HUES6 (cell line): ENCODE data around the gene UBE3A.
"Not testable (repeated sequence)": the region's sequence is repeated elsewhere in the genome, so short reads cannot be mapped to it uniquely, and the experiment has no call there.

Experiments
- H3K27ac ChIP-seq: 2 replicates; pipeline ENCODE4 v1.7.0; 2013; ENCODE audit warnings: low read depth, mild to moderate bottlenecking, low read length, inconsistent platforms
- H3K27me3 ChIP-seq: 2 replicates; pipeline ENCODE4 v1.6.1; 2013; ENCODE audit warnings: low read length; ENCODE audit not compliant: control insufficient read depth, insufficient read depth
- H3K36me3 ChIP-seq: 2 replicates; pipeline ENCODE4 v1.6.1; 2013; ENCODE audit warnings: low read length; ENCODE audit not compliant: control insufficient read depth, insufficient read depth
- H3K4me1 ChIP-seq: 2 replicates; pipeline ENCODE4 v1.6.1; 2013; ENCODE audit warnings: low read length; ENCODE audit not compliant: control insufficient read depth, insufficient read depth
- H3K4me3 ChIP-seq: 2 replicates; pipeline ENCODE4 v1.5.1; 2013; ENCODE audit warnings: low read depth, low read length
- H3K9ac ChIP-seq: one replicate; pipeline ENCODE4 v1.6.1; 2013; ENCODE audit warnings: mild to moderate bottlenecking, low read length
- H3K9me3 ChIP-seq: 2 replicates; pipeline ENCODE4 v1.6.1; 2013; ENCODE audit warnings: low read depth, low read length; ENCODE audit not compliant: control insufficient read depth, insufficient read depth

UBE3A gene

DNA sequence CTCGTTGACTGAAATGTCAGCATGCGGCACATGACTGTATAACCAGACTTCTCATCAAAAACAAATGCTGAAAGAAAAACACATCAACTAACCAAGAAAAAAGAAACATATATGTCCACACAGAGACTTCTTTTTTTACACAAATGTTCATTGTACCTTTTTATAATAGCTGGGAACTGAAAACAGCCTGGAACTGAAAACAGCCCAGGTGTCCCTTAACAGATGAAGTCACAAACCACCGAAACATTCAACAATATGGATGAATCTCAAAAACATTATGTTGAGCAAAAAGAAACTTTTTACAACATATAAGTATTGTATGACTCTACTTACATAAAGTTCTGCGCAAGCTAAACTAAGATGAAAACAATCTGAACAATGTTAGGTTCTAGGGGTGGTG is 20.6 kb downstream of the UBE3A start:
- Histone ChIP-seq H3K9ac (no peak overlapping the region), H3K27me3 (no peaks in the 10 kb centered on the region), H3K4me3 (no peak overlapping the region), H3K9me3 (no peaks in the 10 kb centered on the region; the same call in 1 of the 2 replicates), H3K36me3 (peaks cover 16% of the 10 kb centered on the region; the same call in 1 of the 2 replicates), H3K27ac (no peak overlapping the region), H3K4me1 (peaks cover 12% of the 10 kb centered on the region)

DNA sequence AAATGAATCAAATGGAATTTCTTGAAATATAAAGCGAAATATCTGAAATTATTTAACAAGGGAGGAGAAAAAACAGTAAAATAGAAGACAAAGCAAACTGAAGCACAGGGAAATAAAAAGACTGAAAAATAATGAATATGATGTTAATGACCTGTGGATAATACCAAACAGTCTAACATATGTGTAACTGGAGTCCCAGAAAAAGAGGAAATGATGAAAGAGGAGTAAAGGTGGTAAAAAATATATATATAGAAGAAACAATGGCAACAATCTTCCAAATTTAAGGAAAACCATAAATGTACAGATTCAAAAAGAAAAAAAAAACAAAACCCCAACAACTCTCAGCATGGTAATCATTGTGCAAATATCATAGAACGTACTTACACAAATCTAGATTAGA is 21.2 kb downstream of the UBE3A start:
- Histone ChIP-seq H3K27ac (no peak overlapping the region), H3K4me3 (no peak overlapping the region), H3K4me1 (peaks cover 12% of the 10 kb centered on the region), H3K9me3 (no peaks in the 10 kb centered on the region; the same call in 1 of the 2 replicates), H3K36me3 (peaks cover 16% of the 10 kb centered on the region; the same call in 1 of the 2 replicates), H3K9ac (no peak overlapping the region), H3K27me3 (no peaks in the 10 kb centered on the region)

DNA sequence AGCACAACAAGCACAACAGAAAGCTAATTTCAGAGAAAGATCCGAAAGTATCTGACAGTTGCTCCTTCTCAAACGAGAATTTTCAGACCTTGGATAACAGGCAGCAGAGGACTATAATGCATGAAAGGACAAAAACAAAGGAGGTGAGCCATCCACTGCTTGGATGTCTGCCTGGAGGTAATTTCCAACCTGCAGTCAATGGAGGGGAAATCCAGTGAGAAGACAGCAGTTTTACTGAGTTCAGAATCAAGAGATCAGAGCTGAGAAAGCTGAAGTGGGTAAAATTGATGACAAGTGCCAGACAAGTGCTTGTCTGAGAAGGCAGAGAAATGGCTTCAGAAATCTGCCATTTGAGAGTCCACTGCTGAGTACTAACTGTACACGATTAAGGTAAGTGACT is 22.1 kb downstream of the UBE3A start:
- no peak overlapping the region for H3K4me3 ChIP-seq
- peaks cover 12% of the 10 kb centered on the region for H3K4me1 ChIP-seq
- no peak overlapping the region; the same call in 1 of the 2 replicates for H3K27ac ChIP-seq
- H3K27me3 ChIP-seq: no peaks in the 10 kb centered on the region
- H3K9ac ChIP-seq: no peak overlapping the region
- H3K9me3 ChIP-seq: no peaks in the 10 kb centered on the region; the same call in 1 of the 2 replicates
- peaks cover 14% of the 10 kb centered on the region; the same call in 1 of the 2 replicates for H3K36me3 ChIP-seq

DNA sequence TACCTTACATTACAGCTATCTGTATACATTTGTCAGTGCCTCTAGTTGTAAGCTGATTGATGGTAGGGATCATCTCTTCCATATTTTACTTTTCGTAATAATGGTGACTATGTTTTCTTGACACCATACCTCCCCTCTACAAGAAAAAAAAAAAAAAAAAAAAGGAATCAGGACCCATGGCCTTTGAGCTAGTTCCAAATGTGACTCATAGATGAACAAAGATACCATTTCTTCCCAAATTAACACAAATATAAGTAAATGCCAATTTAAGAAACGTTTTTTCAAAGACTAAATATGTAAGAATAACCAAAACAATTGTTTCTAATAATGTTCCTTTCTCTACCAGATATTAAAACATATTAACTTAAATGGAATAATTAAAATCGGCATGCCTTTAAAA is 23.1 kb downstream of the UBE3A start:
- Histone ChIP-seq H3K27me3 (no peaks in the 10 kb centered on the region), H3K4me3 (no peak overlapping the region), H3K9me3 (no peaks in the 10 kb centered on the region; the same call in 1 of the 2 replicates), H3K36me3 (peaks cover 5% of the 10 kb centered on the region; the same call in 1 of the 2 replicates), H3K27ac (no peak overlapping the region), H3K4me1 (peaks cover 16% of the 10 kb centered on the region), H3K9ac (no peak overlapping the region)

DNA sequence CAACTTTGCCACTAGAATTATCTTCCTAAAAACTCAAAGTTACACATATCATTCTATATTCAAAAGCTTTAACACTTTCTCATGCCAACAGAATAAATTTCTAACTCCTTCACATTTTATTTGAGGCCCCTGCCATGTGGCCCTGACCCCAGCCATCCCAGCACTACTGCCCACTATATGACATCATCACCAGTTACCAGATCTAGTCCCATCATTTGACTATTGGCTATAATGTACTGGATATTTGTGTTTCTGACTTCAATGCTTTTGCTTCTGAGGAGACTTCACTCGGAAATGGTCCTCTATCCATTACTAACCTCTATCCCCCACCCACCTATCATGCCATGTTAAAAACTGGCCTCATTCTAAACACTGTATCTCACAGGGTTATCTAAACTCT is 23.6 kb downstream of the UBE3A start:
- Histone ChIP-seq H3K9ac (no peak overlapping the region), H3K36me3 (peaks cover 4% of the 10 kb centered on the region; the same call in 1 of the 2 replicates), H3K27ac (no peak overlapping the region), H3K27me3 (no peaks in the 10 kb centered on the region), H3K4me3 (no peak overlapping the region), H3K4me1 (peaks cover 19% of the 10 kb centered on the region), H3K9me3 (no peaks in the 10 kb centered on the region; the same call in 1 of the 2 replicates)

DNA sequence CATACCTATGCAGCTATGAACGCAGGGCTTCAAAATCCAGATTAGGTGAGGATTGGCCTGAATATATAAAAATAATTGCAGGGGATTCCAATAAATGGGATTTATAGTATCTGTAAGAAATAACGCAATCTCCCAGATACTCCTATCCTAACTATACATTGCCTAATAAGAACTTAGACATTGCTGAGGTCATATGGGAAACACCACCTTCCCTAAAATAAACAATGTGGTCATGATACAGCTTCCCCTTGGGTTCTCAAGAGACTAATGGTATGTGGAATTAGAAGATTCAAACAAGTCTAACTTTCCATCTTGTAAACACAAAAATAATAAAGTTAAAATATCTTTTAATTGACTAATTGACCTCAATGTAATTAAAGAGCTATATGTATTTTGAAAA is 28.2 kb downstream of the UBE3A start:
- Histone ChIP-seq H3K27ac (no peak overlapping the region), H3K9ac (no peak overlapping the region), H3K9me3 (no peaks in the 10 kb centered on the region), H3K4me3 (no peak overlapping the region), H3K27me3 (no peaks in the 10 kb centered on the region), H3K4me1 (peaks cover 14% of the 10 kb centered on the region), H3K36me3 (peaks cover 12% of the 10 kb centered on the region)

DNA sequence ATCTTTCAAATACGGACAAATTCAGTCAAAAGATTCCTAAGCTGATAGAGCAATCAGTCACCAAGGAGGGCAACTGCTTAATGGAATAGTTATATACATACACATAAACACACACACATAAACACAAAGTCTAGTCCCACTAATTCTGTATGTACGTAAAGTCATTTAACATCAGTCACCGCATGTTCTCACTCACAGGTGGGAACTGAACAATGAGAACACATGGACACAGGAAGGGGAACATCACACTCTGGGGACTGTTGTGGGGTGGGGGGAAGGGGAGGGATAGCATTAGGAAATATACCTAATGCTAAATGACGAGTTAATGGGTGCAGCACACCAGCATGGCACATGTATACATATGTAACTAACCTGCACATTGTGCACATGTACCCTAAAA is 29.1 kb downstream of the UBE3A start:
- peaks cover 21% of the 10 kb centered on the region for H3K36me3 ChIP-seq
- not testable (repeated sequence) for H3K9ac ChIP-seq, H3K9me3 ChIP-seq, H3K4me3 ChIP-seq, H3K27ac ChIP-seq, H3K27me3 ChIP-seq
- peaks cover 14% of the 10 kb centered on the region for H3K4me1 ChIP-seq

DNA sequence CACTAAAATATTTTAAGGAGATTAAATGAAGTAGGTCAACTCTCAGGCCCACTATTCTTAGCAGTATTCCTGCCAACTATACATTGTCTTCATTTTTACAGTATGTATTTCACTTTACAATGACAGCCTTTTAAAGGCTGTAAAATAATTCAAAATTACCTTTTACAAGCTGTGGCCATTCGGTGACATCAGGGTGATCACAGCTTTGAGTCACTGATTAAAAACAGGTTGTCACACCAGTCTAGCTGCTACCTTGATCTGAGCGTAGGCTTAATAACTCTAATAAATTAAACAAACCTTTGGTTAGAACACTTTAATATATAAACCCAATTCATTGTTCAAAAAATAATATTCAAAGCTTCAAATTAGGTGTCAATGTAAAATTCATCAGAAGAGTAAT is 29.9 kb downstream of the UBE3A start:
- H3K9ac ChIP-seq: no peak overlapping the region
- H3K36me3 ChIP-seq: peaks cover 29% of the 10 kb centered on the region
- H3K4me3 ChIP-seq: no peak overlapping the region
- no peak overlapping the region for H3K27ac ChIP-seq
- peaks cover 14% of the 10 kb centered on the region for H3K4me1 ChIP-seq
- no peaks in the 10 kb centered on the region for H3K27me3 ChIP-seq
- H3K9me3 ChIP-seq: no peaks in the 10 kb centered on the region

DNA sequence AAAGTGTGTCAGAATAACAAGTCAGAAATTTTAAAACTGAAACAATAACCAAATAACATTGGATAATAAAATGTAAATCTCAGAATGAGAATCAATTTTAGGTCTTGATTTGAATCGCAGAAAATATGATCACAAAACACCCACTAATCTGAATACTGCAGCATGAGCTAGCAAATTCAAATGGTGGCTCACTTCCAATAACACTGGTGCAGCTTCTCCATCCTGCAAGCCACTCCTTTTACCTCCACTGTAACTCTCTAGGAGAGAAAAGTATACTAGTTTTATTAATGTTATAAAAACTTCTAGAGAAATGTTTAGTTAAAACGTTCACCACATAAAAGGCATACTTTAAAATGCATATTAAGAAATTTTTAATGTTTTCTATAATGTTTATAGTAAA is 30.4 kb downstream of the UBE3A start:
- Histone ChIP-seq H3K9ac (no peak overlapping the region), H3K4me1 (peaks cover 14% of the 10 kb centered on the region), H3K36me3 (peaks cover 34% of the 10 kb centered on the region), H3K9me3 (no peaks in the 10 kb centered on the region), H3K4me3 (no peak overlapping the region), H3K27me3 (no peaks in the 10 kb centered on the region), H3K27ac (no peak overlapping the region)

DNA sequence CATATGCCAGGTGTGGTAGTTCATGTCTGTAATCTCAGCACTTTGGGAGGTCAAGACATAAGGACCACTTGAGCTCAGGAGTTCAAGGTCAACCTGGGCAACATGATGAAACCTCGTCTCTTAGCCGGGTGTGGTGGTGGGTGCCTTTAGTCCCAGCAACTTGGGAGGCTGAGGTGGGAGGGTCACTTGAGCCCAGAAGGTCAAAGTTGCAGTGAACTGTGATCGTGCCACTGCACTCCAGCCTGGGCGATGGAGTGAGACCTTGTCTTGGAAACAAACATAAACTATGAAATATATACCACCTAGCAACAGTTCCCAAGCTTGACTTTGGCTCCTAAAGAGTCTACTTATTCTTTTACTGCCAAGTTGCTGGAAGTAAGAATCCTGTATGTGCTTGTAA is 30.9 kb downstream of the UBE3A start:
- Histone ChIP-seq H3K9me3 (no peaks in the 10 kb centered on the region), H3K36me3 (peaks cover 38% of the 10 kb centered on the region), H3K27me3 (no peaks in the 10 kb centered on the region), H3K4me1 (peaks cover 14% of the 10 kb centered on the region), H3K9ac (no peak overlapping the region), H3K4me3 (no peak overlapping the region), H3K27ac (no peak overlapping the region)

DNA sequence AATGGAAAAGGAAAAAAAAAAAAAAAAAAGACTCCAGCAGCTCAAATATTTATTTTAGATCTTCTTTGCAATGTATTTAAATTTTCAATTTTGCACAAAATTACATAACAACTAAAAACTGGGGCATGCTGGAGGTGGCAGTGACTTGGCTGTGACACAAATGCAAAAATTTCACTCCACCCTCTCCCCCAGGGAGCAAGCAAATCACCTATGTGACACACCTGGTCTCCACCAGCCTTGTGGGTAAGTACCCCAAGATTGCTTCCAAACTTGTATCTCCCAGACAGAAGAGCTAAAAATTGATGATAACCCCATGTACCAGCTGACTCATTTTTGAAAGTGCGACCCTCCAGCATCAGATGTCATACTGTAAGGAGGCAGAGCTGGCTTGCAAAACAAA is 32.0 kb downstream of the UBE3A start:
- Histone ChIP-seq H3K9ac (no peak overlapping the region), H3K4me1 (peaks cover 14% of the 10 kb centered on the region), H3K4me3 (no peak overlapping the region), H3K27ac (no peak overlapping the region), H3K9me3 (no peaks in the 10 kb centered on the region), H3K27me3 (no peaks in the 10 kb centered on the region), H3K36me3 (peaks cover 49% of the 10 kb centered on the region)

DNA sequence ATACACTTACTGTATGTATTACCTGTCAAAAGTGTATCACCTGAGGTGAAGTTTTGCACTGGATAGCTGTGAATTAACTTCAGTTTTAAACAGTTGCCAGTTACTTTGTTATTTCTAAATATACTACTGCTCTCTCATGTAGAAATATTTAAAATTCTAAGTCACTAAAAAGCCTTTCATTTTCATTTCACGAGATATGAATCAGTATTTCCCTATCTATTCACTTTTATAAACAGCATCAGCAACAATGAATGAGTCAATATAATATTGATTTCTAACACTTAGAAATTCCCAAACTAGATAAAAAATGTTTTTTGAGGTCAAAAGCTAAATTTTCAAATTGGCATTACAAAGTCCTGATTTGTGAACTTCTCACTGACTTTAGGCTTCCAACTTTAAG is 32.6 kb downstream of the UBE3A start:
- Histone ChIP-seq H3K36me3 (peaks cover 53% of the 10 kb centered on the region), H3K4me3 (no peak overlapping the region), H3K4me1 (peaks cover 14% of the 10 kb centered on the region), H3K9ac (no peak overlapping the region), H3K27me3 (no peaks in the 10 kb centered on the region), H3K27ac (no peak overlapping the region), H3K9me3 (no peaks in the 10 kb centered on the region)
